Effector CD8-positive, alpha-beta T cell (primary cell): Measurements from ENCODE around the gene KIAA0408.

Experiments used
- DNase-seq: peaks from one replicate; lab custom pipeline; 2025; lab: John Stamatoyannopoulos, UW
- total RNA-seq, 4 experiments: gene quantifications; one replicate each; lab custom pipeline; 2026; lab: John Stamatoyannopoulos, UW

KIAA0408 gene
- total RNA-seq = 0 to 0.49 (median 0.24) reads per million in 4 experiments

DNA sequence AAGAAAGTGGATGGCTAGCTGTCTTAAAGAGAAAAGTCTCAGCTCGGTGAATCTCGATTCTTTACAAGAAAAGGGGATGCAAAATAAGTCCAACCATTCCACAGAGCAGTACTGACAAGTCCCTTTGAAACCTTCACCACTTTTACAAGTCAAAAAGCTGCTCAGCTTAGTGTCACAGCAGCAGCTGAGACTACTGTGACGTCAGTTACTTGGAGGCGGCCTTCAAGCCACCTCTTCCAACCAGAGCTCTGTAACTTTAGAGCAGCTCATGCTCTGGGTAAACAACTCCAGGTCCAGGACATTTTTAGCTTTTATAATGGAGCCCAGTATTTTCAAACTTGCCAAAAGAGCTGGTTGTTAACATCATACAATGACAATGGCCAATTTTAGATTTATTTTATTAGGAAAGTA, at the start of gene KIAA0408:
KIAA0408 (minus strand) TSS at position 159 of the 411 bp plus-strand sequence. CDS start 5,408 bp downstream, outside the sequence.
- no peak for DNase-seq

- DNase-seq = no peak
Measured at GRCh38 chr6:127506894-127507293, 47.7 kb upstream of the KIAA0408 start.

- DNase-seq = no peak
Measured at GRCh38 chr6:127503022-127503421, 43.8 kb upstream of the KIAA0408 start.

DNA sequence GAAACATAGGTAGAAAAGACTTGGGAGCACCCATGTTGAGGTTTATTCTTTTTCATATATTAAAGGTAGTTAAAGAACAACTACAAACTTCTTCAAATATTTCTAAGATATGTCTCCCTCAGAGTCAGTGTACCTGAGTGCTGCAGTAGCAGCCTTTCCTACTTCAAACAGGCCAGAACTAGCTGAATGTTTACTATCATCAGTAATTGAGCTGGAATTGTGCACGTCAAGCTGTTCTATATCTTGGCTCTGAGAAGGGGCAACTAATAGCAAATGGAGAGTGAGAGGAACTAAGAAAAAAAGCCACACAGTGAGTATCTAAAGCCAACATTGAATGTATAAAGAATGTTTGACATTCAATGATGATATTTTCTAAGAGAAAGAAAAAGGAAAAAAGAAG, 38.2 kb upstream of the KIAA0408 start:
- no peak for DNase-seq

DNA sequence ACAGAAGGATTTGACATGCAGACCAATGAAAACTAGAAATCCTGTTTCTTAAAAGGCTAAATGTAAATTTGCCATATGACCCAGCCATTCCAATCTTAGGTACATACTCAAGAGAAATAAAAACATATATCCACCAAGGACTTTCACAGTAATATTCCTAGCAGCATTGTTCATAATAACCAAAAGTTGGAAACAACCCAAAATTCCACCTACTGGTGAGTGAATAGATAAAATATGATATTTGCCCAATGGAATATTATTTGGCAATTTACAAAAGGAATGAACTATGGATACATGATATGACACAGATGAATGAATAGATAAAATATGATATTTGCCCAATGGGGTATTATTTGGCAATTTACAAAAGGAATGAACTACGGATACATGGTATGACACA, 37.3 kb upstream of the KIAA0408 start:
- DNase-seq = no peak

- DNase-seq = no peak
Measured at GRCh38 chr6:127494240-127494767, 35.1 kb upstream of the KIAA0408 start.

DNA sequence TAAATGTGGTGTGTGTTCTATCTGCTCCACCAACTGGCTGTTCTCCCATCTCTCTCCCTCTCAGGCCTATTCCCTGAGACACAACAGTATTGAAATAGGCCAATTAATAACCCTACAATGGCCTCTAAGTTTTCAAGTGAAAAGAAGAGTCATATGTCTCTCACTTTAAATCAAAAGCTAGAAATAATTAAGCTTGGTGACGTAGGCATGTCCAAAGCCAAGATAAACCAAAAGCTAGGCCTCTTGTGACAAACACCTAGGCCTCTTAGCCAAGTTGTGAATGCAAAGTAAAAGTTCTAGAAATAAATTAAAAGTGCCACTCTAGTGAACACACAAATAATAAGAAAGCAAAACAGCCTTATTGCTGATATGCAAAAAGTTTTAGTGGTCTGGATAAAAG, 30.1 kb upstream of the KIAA0408 start:
- DNase-seq = no peak

DNA sequence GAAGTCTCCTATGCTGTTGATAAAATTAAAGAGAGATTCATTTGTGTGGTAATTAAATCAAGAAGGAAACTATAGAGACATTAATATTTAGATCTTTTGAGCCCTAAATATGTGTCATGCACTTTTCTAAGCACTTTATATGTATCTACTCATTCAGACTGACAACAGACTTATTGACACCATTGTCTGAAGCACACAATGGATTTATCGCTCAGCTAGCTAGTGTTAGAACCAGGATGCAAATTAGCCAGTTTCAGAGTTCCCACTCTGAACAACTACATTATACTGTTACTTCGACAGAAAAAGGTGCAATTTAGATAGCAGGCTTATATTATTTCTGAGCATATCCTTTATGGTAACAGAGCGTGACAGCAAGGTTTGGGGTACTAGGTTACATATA, 27.7 kb upstream of the KIAA0408 start:
- DNase-seq = no peak

DNA sequence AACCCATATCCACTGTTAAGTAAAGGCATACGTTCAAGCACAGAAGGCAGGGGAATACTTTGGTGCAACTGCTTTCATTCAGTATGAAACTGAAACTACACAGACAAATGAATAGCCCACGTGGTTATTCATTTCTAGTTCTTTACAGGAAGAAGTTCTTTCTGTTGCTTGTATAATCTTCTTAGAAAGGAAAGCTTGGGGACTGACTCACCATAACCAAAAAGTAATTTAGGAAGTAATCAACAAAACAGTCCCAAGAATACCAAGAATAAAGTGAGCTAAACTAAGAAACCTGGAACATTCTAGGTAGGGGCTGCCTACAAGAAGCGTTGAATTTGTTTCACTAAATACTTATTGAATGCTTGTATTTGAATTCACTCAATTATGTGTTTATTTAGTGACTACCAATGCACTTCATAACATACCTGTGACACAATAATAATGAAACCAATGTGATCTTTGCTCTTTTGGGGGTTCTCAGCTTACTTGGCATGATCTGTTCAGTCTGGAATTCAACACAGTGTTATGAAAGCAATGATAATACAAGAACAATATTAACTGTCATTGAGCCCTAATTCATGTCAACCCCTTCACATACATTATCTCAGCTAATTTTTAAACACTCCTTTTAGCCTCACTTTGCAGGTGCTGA, 25.1 kb upstream of the KIAA0408 start:
- no peak for DNase-seq

DNA sequence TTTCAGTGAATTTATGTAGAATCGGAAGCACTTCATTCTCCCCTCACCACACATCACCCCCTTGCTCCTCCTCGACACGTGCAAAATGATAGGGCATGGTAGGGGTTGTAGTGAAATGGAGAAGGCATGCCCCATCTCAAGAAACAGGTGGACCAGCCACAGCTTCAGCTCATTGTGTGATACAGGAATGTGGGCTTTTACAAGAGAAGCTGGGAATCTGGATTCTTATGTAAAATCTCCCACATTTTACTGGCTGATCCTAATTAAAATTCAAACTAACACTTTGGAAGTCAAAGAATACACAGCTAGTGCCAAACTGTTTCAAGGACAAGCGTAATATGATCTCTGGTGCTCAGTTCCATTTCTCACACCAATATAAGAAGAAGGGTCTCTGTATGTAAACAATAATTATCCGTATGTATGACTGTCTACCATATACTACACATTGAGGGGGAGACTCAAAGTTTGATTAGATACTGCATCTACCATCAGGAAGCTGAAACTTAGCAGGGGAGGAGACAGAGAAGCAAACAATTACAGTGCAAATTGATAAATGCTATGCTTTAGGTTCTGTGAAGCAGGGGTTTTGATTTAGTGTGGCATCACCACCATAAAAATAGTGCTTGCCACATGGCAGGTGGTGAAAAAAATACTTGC, 24.3 kb upstream of the KIAA0408 start:
- no peak for DNase-seq

DNA sequence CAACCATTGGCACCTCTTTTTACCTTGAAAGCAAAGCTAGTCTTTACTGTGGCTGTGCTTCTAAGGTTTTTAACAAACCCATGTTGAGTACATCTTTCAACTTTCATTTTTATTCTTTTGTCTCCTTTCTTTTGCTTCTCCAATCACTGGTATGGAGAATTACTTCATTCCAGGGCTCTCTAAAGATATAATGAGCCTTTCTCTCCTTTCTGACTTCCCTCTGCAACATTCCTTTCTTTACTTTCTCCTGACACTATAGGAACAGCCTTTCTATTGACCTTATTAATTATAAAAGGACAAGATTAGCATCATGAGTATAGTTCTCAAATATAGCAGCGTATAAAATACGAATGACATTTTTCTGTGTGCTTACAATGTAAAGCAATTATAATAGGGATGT, 23.1 kb upstream of the KIAA0408 start:
- no peak for DNase-seq

- no peak for DNase-seq
Measured at GRCh38 chr6:127481628-127482027, 22.4 kb upstream of the KIAA0408 start.

DNA sequence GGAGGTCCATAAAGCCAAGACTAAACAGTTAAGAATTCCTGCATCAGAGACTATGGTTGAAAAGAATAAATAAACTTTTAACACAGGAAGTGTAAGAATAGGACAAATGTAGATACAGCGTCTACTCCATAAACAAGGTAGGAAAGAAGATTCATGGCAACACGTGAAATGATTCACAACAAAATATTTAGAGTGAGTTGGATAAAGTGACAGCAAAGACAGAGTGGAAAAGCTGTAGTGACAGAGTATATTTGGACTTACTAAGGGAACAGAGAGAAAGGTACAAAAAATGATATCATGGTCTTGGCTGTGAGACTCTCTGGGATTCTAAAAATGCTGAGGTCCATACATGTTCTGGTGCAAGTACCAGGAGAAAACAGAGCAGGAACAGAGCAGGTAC, 21.9 kb upstream of the KIAA0408 start:
- no peak for DNase-seq

GRCh38 chr6:127477658-127478057, 18.5 kb upstream of the KIAA0408 start:
- no peak for DNase-seq

DNA sequence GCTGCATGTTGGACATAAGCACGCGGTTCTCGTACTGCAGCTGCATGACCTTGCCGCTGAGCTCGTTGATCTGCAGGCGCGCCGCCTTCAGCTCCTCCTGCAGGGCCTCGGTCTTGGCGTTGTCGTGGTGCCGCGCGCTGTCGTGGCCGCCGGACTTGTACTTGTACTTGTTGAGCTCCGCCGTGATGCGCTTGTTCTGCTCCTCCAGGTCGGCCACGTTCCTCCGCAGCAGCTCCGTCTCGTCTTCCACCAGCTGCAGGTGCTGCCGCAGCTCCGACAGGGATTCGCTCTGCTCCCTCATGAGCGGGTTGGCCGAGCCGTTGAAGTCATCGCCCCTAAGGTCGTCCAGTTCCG, 16.6 kb upstream of the KIAA0408 start:
- DNase-seq = no peak

GRCh38 chr6:127475135-127475822, 16.1 kb upstream of the KIAA0408 start:
- no peak for DNase-seq

GRCh38 chr6:127471379-127472255, 12.4 kb upstream of the KIAA0408 start:
- no peak for DNase-seq

DNA sequence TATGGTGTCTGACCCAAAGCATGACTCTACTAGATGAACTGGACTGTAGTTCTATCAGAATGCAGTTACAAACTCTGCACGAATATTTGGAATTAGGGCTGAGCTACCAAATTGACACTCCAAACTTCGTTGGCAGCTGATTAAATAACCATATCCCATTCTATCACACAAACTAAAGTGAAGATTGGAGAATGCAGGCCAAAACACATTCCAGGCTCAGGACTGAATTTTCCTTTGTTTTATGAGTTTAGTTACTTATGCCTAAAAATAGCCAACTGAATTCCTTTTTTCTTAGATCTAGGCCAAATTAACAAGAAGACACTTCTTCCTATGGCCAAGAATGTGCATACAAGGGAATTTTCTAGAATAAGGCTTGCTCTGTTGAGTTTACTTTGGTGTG, 9.7 kb upstream of the KIAA0408 start:
- no peak for DNase-seq

DNA sequence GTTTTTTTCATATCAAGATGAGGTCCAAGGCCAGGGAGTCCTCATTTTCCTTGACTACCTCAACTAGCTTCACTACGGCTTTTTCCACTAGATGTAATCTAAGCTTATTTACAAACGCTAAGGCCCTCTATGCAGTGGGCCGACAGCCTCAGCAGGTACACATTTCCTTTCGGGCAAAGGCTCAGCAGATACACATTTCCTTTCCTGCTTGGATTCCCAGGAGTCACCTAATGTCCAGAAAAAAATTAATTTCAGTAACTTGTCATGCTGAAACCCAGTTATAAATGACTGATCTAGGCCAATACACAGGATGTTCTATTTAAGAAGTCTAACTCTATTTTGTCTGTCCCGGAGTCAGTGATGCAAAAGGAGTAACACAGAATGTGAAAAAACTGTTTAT, 7.2 kb upstream of the KIAA0408 start:
- no peak for DNase-seq

DNA sequence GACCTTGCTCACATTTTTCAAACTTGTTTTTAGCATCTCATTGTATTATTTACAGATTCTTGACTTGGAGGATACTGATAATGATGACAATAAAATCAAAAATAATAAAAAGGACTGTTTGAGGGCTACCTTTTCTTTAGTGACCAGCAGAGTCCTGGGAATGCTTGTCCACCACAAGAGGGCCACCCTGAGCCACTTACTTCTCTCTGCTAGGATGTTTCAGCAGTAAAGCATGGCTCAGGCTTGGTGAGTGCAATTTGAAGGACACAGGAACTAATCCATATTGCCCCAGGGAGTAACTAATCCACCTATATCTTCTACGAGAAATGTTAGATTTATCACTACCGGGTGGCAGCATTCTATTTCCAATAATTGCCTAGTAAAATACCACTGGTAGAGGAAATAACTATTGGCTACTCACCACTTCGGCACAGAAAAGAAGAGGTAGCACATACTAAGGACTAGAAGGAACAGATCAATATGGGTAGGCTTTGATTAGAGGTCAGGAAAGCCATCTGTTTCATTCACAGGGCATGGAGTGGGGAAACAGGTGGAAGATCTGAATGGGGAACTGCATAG, 5.8 kb upstream of the KIAA0408 start:
- peak; percentile 3 for DNase-seq

DNA sequence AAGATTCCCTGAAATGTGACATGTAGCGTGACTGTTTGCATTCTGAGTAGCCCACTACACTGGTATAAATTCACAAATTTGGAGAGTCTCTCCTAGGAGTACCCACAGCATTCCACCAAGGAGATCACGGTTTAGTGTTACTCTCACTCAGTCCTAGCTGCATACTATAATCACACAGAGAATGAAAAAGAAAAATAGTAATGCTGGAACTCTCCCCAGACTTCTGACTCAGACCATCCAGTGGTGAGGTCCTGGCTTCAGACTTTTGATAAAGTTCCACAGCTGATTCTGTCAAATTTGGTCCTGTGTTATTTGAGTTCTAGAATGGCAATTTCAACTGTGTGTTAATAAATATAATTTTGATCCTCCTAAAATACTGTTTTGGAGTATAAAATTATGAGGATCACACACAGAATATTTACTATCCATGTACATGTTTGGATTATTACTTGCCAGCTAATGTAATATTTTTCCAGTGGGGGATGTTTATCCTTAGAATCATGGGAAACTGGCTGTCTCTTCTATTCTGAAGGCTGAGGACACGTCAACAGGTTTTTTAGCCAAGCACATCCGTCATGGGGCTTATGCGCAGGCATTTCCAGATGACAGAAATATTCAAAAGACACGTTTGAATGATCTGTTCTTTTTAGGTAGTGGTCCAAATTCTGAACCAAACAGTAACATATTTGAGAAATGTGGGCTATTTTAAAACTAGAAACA, 5.1 kb upstream of the KIAA0408 start:
- DNase-seq = no peak
